Measurements from ENCODE around the gene SNN.

DNA sequence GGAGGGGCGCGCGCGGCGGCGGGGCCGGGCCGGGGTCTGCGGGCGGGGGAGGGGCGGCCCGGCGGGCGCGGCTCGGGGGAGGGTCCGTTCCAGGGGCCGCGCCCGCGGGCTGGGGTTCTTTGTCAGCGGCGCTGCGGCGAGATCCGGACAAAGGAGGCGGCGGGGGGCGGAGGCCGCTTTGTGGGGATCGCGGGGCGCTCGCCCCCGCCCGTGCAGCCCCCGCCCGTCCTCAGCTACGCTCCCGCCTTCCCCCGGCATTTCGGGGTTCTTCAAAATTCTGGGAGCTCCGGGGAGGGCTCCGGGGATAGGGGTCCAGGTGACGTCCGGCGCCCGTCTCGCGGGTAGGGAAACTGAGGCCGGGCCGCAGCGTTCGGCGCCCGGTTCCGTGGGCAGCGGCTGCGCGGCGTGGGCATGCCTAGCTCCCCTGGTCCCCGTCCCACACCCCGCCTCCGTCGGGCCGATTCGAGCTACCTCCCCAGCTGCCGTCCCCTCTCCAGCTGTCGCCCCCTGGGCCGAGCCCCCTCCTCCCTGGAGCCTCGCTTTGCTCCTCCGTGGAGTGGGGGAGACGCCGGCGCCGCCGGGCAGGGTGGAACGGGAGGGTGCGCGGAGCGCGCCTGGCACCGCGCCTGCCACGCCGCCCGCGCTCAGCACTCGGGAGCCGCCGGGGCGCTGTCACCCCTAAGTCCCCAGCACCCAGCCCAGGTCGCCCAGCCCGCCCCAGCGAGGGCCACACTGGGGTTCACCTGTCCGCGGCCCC, 546 bp downstream of the SNN start:
- TF ChIP-seq, protein P1, sequence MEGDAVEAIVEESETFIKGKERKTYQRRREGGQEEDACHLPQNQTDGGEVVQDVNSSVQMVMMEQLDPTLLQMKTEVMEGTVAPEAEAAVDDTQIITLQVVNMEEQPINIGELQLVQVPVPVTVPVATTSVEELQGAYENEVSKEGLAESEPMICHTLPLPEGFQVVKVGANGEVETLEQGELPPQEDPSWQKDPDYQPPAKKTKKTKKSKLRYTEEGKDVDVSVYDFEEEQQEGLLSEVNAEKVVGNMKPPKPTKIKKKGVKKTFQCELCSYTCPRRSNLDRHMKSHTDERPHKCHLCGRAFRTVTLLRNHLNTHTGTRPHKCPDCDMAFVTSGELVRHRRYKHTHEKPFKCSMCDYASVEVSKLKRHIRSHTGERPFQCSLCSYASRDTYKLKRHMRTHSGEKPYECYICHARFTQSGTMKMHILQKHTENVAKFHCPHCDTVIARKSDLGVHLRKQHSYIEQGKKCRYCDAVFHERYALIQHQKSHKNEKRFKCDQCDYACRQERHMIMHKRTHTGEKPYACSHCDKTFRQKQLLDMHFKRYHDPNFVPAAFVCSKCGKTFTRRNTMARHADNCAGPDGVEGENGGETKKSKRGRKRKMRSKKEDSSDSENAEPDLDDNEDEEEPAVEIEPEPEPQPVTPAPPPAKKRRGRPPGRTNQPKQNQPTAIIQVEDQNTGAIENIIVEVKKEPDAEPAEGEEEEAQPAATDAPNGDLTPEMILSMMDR (IDR thresholded peaks at IDR 0.05): no peak
- no peak for TF ChIP-seq SIN3A (IDR thresholded peaks at IDR 0.05; ENCODE audit: borderline replicate concordance, insufficient read depth, low read depth, low read length)
